NT2/D1 (cell line): ENCODE measurements around the gene SPPL2C.

Source experiments
- SUZ12 ChIP-seq: IDR thresholded peaks from 2 replicates; pipeline ENCODE4 v1.6.1; 2011; ENCODE audit not compliant: insufficient read length, insufficient read depth; ENCODE audit errors: extremely low read depth
- YY1 ChIP-seq: IDR thresholded peaks from 2 replicates; pipeline ENCODE4 v1.6.1; 2011; ENCODE audit not compliant: insufficient read length, insufficient read depth

DNA sequence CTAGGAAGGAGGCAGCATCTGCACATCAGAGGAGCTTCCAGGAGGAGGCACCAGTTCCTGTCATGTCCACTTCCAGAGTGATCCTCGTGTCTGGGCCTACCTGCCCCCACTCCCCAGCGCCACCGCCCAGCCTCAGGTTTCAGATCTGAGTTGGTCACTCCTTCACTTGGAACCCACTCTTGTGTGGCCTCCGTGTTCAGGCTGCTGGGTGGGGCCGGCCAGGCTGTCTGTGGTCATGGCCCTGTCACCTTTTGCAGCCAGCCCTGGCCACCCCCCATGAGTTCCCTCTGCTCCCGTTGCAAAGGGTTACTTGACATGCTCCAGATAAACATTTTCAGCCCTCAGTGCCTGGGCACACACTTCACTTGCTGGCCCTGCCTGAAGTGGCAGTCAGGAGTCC, 26.6 kb upstream of the SPPL2C start:
- TF ChIP-seq YY1 (no peak), SUZ12 (no peak)
